ENCODE results near the gene PKN1. TPM values are rescaled to one million over a fixed set of nuclear protein-coding genes. Genes with fewer than 3 reads are reported as not detected.
A peak's percentile ranks its signal among the peaks of the same experiment; 100 is the strongest.

The PKN1 gene
- total RNA-seq, 1 donor from 2014 or later, result 68.3 TPM

DNA sequence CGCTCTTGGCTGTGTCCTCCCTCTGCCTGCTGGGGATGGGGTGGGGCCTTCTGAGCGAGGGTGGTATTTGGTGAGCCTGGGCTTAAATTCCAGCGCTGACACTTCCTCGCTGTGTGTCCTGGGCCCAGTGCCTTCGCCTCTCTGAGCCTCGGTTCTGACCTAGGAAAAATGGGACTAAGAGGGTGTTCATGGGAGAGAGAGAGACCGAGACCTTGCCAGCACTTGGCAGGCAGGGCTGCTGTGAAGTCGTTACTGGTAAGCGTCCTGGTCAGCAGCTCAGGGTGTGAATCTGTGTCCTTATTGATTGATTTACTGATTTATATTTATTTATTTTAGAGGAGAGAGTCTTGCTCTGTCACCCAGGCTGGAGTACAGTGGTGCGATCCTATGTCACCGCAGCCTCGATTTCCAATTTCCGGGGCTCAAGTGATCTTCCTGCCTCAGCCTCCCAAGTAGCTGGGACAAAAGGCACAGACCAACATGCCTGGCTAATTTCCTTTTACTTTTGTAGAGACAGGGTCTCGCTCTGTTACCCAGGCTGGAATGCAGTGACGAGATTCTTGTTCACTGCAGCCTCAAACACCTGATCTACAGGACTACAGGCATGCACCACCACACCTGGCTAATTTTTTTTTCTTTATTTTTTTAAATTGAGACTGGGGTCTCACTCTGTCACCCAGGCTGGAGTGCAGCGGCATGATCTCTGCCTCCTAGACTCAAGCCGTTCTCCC is 2.4 kb downstream of the PKN1 start:
- Histone ChIP-seq H2AFZ (ENCODE audit: low read depth, low read length) (peak overlapping the region; percentile 45), H3K27ac (ENCODE audit: low read depth, low read length) (no peak overlapping the region), H3K9me3 (ENCODE audit: insufficient read depth, low read depth, low read length) (no peaks in the 10 kb centered on the region), H3K79me2 (ENCODE audit: insufficient read depth, low read length) (peaks cover 30% of the 10 kb centered on the region), H3K4me3 (ENCODE audit: insufficient read depth, low read depth, low read length) (no peak overlapping the region), H3K27me3 (ENCODE audit: insufficient read depth, low read length) (peaks cover 3% of the 10 kb centered on the region), H3K4me1 (ENCODE audit: insufficient read depth, low read length) (peaks cover 16% of the 10 kb centered on the region), H3K36me3 (ENCODE audit: insufficient read depth, low read length) (no peaks in the 10 kb centered on the region), H4K20me1 (ENCODE audit: insufficient read depth, low read length) (peaks cover 24% of the 10 kb centered on the region), H3K4me2 (ENCODE audit: low read length) (peak overlapping the region; percentile 82), H3K9ac (ENCODE audit: low read length) (no peak overlapping the region)
- FAIRE-seq (no peak), DNase-seq (ENCODE audit: low read depth) (no peak)
- Mint-ChIP-seq H3K36me3 (ENCODE audit: low read depth, unreplicated experiment) (peaks cover 2% of the 10 kb centered on the region), H3K4me3 (ENCODE audit: unreplicated experiment) (peak overlapping the region; percentile 50), H3K4me1 (ENCODE audit: low read depth, unreplicated experiment) (peaks cover 2% of the 10 kb centered on the region), H3K27me3 (ENCODE audit: low read depth, unreplicated experiment) (peaks cover 4% of the 10 kb centered on the region), H3K9me3 (ENCODE audit: unreplicated experiment) (no peaks in the 10 kb centered on the region), H3K27ac (ENCODE audit: unreplicated experiment) (no peak overlapping the region)
- TF ChIP-seq CTCF (IDR thresholded peaks at IDR 0.05; ENCODE audit: insufficient read depth, low read depth, low read length), result no peak
- TF ChIP-seq EZH2 (IDR thresholded peaks at IDR 0.05; ENCODE audit: insufficient read depth, low read length), result no peak

- H3K36me3 Mint-ChIP-seq (ENCODE audit: low read depth, unreplicated experiment), result peaks cover 8% of the 10 kb centered on the region
- no peak for DNase-seq (ENCODE audit: low read depth)
- H3K9me3 Mint-ChIP-seq (ENCODE audit: unreplicated experiment), result no peaks in the 10 kb centered on the region
- Histone ChIP-seq H3K4me1 (ENCODE audit: insufficient read depth, low read length) (peaks cover 16% of the 10 kb centered on the region), H3K27me3 (ENCODE audit: insufficient read depth, low read length) (no peaks in the 10 kb centered on the region), H3K36me3 (ENCODE audit: insufficient read depth, low read length) (peaks cover 3% of the 10 kb centered on the region), H3K27ac (ENCODE audit: low read depth, low read length) (no peak overlapping the region), H3K9me3 (ENCODE audit: insufficient read depth, low read depth, low read length) (no peaks in the 10 kb centered on the region), H4K20me1 (ENCODE audit: insufficient read depth, low read length) (peaks cover 29% of the 10 kb centered on the region), H3K79me2 (ENCODE audit: insufficient read depth, low read length) (peaks cover 32% of the 10 kb centered on the region), H2AFZ (ENCODE audit: low read depth, low read length) (no peak overlapping the region), H3K4me2 (ENCODE audit: low read length) (no peak overlapping the region), H3K9ac (ENCODE audit: low read length) (no peak overlapping the region), H3K4me3 (ENCODE audit: insufficient read depth, low read depth, low read length) (no peak overlapping the region)
- no peaks in the 10 kb centered on the region for H3K27me3 Mint-ChIP-seq (ENCODE audit: low read depth, unreplicated experiment)
- peaks cover 2% of the 10 kb centered on the region for H3K4me1 Mint-ChIP-seq (ENCODE audit: low read depth, unreplicated experiment)
- H3K4me3 Mint-ChIP-seq (ENCODE audit: unreplicated experiment), result no peak overlapping the region
- TF ChIP-seq CTCF (IDR thresholded peaks at IDR 0.05; ENCODE audit: insufficient read depth, low read depth, low read length) (no peak), EZH2 (IDR thresholded peaks at IDR 0.05; ENCODE audit: insufficient read depth, low read length) (no peak)
- no peak for FAIRE-seq
- no peak overlapping the region for H3K27ac Mint-ChIP-seq (ENCODE audit: unreplicated experiment)
Observed at GRCh38 chr19:14437578-14438140, 4.6 kb downstream of the PKN1 start.

- Mint-ChIP-seq H3K36me3 (ENCODE audit: low read depth, unreplicated experiment) (peaks cover 11% of the 10 kb centered on the region), H3K27me3 (ENCODE audit: low read depth, unreplicated experiment) (no peaks in the 10 kb centered on the region), H3K9me3 (ENCODE audit: unreplicated experiment) (no peaks in the 10 kb centered on the region), H3K27ac (ENCODE audit: unreplicated experiment) (no peak overlapping the region), H3K4me3 (ENCODE audit: unreplicated experiment) (no peak overlapping the region), H3K4me1 (ENCODE audit: low read depth, unreplicated experiment) (peaks cover 2% of the 10 kb centered on the region)
- Histone ChIP-seq H3K4me1 (ENCODE audit: insufficient read depth, low read length) (peaks cover 13% of the 10 kb centered on the region), H3K36me3 (ENCODE audit: insufficient read depth, low read length) (peaks cover 3% of the 10 kb centered on the region), H3K79me2 (ENCODE audit: insufficient read depth, low read length) (peaks cover 32% of the 10 kb centered on the region), H2AFZ (ENCODE audit: low read depth, low read length) (no peak overlapping the region), H3K9ac (ENCODE audit: low read length) (no peak overlapping the region), H3K27ac (ENCODE audit: low read depth, low read length) (no peak overlapping the region), H3K4me3 (ENCODE audit: insufficient read depth, low read depth, low read length) (no peak overlapping the region), H4K20me1 (ENCODE audit: insufficient read depth, low read length) (peaks cover 29% of the 10 kb centered on the region), H3K27me3 (ENCODE audit: insufficient read depth, low read length) (no peaks in the 10 kb centered on the region), H3K4me2 (ENCODE audit: low read length) (no peak overlapping the region), H3K9me3 (ENCODE audit: insufficient read depth, low read depth, low read length) (no peaks in the 10 kb centered on the region)
- DNase-seq (ENCODE audit: low read depth), result no peak
- FAIRE-seq, result no peak
- TF ChIP-seq EZH2 (IDR thresholded peaks at IDR 0.05; ENCODE audit: insufficient read depth, low read length) (no peak), CTCF (IDR thresholded peaks at IDR 0.05; ENCODE audit: insufficient read depth, low read depth, low read length) (no peak)
Observed at GRCh38 chr19:14439014-14439413, 5.9 kb downstream of the PKN1 start.
